Embryonic facial prominence (tissue), 1 donor: ENCODE measurements around the gene ODAD4.

Experiments
- DNase-seq: peaks from one replicate; pipeline ENCODE4 v3.0.0-alpha.2; 2016; ENCODE audit errors: extremely low spot score

ODAD4 gene

GRCh38 chr17:41970901-41971331, 40.5 kb downstream of the ODAD4 start:
- no peak for DNase-seq

DNA sequence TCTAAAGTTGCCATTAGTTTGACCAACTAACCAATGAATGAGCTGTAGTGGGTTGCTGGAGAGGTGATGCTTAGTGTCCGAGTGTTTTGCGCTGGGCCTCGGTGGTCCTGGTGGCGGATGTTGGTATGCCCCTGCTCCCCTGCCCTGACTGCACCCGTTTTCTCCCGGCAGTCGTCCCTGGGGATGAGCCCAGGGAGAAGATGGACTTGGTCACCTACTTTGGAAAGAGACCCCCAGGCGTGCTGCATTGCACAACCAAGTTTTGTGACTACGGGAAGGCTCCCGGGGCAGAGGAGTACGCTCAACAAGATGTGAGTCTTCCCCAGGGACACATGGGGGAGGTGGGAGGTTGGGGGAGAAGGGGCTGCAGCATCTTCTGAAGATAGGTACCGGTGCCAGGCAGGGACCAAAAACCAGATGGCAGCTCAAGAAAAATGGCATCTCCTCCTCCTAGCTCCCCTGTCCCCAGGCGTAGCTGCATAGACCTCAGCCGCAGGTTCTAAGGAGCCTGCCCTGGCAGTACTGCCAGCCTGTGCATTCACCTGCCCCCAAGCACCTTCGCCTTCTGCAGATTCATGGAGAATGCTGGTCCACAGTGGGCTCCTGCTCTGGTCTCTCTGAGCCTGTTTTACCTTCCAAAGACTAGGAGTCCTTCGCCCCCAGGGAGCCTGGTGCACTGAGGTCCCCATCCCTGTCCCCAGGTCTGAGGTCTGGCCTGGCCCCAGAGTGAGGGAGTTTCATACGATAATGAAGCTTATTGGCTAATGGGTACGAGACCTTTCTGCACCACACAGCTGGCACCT, 41.5 kb downstream of the ODAD4 start:
- DNase-seq = no peak

- DNase-seq = no peak
These were observed 42.4 kb downstream of the ODAD4 start for GRCh38 chr17:41972571-41973407.

- no peak for DNase-seq
These were observed 43.0 kb downstream of the ODAD4 start for GRCh38 chr17:41973408-41973811.

- no peak for DNase-seq
These were observed 43.6 kb downstream of the ODAD4 start for GRCh38 chr17:41974031-41974430.

DNA sequence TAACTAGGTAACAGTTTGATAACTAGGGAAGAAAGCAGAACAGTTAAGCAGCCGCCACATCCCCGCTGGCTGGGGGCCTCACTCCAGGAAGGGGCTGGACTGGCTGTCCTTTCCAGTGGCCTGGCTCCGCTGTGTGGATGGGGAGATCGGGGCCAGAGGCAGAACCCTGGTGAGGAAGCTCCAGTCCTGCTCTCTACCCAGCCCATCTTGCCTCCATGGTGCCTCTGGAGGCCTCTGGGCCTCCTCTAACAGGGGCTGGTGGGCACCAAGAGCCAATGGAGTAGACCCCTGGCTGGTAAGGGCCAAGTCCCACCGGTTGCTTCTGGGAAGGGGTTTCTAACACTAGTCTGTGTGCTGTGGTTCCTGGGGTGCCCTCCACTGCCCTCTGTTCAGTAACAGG, 44.2 kb downstream of the ODAD4 start:
- DNase-seq = no peak

DNA sequence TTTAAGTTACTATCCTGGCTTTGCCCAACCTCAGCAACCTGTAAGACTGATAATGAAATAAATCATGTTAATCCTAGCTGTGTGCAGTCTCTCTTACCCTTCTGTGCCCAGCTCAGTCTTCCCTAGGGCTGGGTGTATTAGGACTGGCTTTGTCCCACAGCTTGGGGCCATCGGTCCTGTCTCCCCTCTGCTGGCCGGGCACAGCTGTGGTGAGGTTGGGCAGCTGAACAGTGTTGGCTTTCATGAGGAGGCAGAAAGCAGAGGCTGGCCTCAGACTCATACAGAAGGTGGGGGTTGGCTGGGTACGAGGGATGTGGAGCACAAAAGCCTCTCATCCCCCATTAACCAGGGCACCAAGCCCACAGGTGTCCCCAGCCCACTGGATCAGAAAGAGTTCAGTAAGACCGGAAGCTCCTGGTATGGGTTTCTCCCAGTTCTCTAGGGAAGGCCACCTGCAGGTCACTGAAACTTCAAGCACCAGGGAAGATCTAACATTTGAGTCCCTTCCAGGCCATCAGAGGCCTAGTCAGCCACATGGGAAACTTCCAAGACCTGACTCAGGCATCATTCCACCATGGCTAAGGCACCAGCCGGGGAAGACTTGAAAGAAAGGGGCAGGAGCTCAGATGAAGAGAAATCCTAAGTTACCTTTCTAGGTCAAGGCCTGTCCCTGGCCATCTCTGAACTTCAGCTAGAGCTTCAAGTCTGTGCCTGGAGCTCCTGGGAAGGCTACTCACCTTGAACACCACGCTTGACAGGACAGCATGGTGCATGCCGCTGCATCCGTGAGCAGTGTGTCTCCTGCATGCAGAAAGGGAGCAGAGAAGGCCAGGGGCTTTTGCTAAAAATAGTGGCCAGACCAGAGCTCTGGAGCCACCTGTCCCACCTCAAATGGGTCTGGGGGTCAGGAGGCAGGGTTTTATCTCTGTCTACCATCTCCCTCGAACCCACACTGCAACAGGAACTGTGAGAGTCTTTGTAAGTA, 45.0 kb downstream of the ODAD4 start:
- no peak for DNase-seq

DNA sequence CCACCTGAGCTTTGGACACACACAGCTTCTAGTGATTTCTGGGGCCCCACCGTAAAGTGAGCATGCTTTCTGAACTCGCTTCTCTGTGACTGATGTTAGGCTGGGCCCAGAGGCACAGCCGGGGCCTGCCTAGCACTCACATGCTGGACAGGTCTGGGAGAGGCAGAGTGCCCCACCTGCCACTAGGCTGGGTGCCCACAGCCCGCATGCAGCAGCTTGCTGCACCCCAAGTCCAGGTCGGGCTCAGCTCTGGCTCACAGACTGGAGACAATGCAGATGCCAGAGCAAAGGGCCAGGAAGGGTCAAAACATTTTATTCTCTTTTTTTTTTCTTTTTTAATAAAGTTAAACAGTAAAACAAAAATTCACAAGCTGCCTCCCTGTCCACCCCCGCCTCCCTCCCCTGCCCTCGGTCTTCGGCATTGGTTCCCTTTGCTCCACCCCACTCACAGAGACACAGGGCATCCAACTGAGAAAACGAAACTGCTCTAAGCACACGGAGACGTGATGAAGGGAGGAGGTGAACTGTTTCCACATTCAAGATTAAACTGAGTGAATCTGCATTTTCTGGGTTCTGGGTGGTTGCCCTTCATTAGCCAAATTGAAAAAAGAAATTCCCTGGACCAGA, 45.8 kb downstream of the ODAD4 start:
- DNase-seq = no peak

GRCh38 chr17:41977991-41978390, 47.6 kb downstream of the ODAD4 start:
- DNase-seq = no peak

DNA sequence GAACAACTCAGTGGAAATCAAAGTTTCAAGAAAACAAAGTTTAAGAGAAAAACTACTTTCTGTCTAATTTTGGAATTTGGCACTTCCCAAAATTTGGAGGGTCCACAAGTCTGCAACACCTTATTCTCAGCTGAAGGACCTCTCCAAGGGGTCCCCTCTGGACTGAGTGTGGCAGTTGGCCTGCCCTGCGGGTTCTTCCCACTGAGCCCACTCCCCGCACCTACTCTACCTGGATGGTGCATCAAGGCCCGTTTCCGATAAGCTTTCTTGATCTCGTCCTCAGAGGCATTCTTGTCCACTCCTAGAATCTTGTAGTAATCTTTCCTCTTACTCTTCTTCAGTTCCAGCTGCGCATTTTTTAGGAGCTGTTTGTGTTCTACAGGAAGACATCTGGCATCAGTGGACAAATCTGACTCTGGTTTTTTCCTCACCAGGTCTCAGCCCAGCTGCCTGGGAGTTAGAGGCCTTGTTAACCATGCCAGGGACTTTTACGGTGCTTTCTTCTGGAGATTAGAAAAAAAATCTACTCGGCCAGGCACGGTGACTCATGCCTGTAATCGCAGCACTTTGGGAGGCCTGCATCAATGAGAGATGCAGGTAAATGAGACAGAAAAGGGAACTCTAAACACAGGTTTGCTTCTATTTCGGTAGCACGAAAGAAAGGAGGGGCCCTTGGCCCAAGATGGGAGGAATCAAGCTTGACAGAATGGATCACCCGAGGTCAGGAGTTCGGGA, 51.8 kb downstream of the ODAD4 start:
- DNase-seq = no peak

GRCh38 chr17:41984454-41984853, 54.0 kb downstream of the ODAD4 start:
- DNase-seq = no peak

DNA sequence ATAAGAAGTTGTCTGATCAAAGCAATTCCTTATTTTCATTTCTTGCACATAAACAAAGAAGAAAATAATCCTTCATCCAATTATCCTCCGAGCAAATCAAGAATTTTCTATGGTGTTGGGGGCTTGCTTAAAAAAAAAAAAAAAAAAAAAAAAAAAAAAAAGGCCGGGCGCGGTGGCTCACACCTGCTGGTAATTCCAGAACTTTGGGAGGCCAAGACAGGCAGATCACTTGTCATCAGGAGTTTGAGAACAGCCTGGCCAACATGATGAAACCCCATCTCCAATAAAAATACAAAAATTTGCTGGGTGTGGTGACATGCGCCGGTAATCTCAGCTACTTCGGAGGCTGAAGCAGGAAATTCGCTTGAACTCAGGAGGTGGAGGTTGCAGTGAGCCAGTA, 55.5 kb downstream of the ODAD4 start:
- no peak for DNase-seq

DNA sequence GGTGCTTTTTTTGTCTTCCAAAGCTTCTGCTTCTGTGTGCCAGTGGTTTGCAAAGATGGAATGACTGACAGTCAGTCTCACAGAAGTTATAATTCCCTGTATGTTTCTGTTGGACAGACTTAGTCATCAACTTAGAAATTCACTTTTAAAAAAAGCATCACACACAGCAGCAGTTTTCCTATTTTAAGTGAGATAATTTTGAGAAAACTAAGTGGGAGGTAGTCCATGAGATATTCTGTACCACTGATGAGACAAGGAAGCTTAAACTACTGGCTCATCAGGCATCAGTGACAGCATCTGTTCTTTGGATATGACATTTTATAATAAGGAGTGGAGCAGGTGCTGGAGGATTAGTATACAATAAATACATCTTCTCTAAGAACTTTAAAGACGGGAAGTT, 56.2 kb downstream of the ODAD4 start:
- DNase-seq = no peak

- no peak for DNase-seq
These were observed 57.2 kb downstream of the ODAD4 start for GRCh38 chr17:41987642-41988041.

GRCh38 chr17:41988418-41988817, 58.0 kb downstream of the ODAD4 start:
- no peak for DNase-seq

DNA sequence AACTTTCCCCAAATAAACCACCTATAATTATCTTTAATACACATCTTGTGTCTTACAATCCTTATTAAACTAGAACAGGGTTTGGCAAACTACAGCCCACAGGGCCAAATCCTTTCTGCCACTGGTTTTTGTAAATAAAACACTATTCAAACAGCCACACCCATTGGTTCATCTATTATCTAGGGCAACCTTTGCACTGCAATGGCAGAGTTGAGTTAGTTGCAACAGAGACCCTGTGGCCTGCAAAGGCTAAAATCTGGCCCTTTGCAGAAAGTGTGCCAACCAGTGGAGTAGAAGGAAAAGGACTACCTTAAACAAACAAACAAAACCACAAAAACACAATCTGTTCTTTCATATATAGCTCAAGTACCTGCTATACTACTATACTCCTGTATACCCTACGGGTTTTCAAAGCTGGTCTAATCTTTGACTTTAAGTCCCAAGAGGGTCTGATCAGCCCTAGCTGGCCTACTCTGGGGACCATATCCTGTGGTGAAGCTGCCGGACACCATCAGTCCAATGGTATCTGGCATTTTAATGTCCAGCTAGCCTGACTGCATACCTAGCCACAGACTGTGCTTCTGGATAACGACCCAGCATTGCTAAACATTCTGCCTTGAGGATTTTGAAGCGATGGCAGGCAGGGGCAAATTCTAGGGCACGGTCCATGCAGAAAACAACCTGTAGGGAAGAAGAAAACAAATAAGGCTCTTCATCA, 59.4 kb downstream of the ODAD4 start:
- no peak for DNase-seq

GRCh38 chr17:41992576-41992975, 62.2 kb downstream of the ODAD4 start:
- no peak for DNase-seq

- DNase-seq = no peak
These were observed 66.4 kb downstream of the ODAD4 start for GRCh38 chr17:41996855-41997164.

GRCh38 chr17:41998497-41998896, 68.1 kb downstream of the ODAD4 start:
- DNase-seq = no peak
